22Rv1 (cell line): ENCODE measurements around the gene PPARD.

Source experiments
- ZFX ChIP-seq: fragments of 450-650 bp; IDR thresholded peaks from 2 replicates; pipeline ENCODE4 v1.6.1; 2017; ENCODE audit warnings: antibody characterized with exemption, borderline replicate concordance
- TF ChIP-seq, protein P1 (sequence below): fragments of 450-650 bp; IDR thresholded peaks from 2 replicates; pipeline ENCODE4 v1.5.1; 2017; ENCODE audit warnings: mild to moderate bottlenecking

DNA sequence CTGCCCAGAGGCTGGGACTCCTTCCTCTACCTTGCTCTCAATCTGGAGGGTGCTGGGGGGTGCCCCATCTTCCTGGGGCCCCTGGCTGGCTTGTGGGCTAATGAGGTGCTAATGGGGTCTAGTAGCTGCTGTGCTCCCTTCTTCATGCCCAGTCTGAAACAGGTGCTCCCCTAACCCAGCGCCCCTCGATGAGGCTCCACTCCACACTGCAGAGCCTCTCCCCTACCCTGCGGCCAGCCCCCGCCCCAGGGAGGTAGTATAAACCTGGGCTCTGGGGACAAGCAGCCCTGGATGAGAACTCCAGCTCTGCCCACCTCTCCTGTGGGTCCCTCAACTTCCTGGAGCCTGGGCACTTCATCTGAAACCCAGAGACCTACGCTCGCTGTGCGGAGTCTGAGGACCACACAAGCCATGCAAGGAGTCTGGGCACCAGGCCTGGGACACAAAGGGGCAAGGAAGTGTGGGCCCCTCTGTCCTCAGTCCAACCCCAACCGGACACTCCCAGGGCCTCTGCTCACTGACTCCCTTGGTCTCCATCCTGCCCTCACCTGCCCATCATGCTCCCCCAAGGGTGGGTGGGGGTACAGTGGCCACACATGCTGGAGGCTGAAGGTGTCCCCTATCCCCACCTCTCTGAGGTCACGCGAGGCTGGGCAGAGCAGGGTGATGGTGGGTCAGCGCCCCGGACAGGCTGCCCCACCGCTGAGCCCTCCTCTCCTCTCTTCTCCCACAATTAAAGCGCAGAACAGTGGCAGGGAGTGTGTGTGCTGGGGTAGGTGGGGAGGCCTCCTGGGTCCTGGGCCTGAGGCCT is 132.0 kb downstream of the PPARD start:
- TF ChIP-seq, protein P1, sequence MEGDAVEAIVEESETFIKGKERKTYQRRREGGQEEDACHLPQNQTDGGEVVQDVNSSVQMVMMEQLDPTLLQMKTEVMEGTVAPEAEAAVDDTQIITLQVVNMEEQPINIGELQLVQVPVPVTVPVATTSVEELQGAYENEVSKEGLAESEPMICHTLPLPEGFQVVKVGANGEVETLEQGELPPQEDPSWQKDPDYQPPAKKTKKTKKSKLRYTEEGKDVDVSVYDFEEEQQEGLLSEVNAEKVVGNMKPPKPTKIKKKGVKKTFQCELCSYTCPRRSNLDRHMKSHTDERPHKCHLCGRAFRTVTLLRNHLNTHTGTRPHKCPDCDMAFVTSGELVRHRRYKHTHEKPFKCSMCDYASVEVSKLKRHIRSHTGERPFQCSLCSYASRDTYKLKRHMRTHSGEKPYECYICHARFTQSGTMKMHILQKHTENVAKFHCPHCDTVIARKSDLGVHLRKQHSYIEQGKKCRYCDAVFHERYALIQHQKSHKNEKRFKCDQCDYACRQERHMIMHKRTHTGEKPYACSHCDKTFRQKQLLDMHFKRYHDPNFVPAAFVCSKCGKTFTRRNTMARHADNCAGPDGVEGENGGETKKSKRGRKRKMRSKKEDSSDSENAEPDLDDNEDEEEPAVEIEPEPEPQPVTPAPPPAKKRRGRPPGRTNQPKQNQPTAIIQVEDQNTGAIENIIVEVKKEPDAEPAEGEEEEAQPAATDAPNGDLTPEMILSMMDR, result no peak
- TF ChIP-seq ZFX, result no peak
